ENCODE measurements around the gene MAPKAPK5.
"Not testable (repeated sequence)": the region's sequence is repeated elsewhere in the genome, so short reads cannot be mapped to it uniquely, and the experiment has no call there.

Gene MAPKAPK5, protein sequence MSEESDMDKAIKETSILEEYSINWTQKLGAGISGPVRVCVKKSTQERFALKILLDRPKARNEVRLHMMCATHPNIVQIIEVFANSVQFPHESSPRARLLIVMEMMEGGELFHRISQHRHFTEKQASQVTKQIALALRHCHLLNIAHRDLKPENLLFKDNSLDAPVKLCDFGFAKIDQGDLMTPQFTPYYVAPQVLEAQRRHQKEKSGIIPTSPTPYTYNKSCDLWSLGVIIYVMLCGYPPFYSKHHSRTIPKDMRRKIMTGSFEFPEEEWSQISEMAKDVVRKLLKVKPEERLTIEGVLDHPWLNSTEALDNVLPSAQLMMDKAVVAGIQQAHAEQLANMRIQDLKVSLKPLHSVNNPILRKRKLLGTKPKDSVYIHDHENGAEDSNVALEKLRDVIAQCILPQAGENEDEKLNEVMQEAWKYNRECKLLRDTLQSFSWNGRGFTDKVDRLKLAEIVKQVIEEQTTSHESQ

DNA sequence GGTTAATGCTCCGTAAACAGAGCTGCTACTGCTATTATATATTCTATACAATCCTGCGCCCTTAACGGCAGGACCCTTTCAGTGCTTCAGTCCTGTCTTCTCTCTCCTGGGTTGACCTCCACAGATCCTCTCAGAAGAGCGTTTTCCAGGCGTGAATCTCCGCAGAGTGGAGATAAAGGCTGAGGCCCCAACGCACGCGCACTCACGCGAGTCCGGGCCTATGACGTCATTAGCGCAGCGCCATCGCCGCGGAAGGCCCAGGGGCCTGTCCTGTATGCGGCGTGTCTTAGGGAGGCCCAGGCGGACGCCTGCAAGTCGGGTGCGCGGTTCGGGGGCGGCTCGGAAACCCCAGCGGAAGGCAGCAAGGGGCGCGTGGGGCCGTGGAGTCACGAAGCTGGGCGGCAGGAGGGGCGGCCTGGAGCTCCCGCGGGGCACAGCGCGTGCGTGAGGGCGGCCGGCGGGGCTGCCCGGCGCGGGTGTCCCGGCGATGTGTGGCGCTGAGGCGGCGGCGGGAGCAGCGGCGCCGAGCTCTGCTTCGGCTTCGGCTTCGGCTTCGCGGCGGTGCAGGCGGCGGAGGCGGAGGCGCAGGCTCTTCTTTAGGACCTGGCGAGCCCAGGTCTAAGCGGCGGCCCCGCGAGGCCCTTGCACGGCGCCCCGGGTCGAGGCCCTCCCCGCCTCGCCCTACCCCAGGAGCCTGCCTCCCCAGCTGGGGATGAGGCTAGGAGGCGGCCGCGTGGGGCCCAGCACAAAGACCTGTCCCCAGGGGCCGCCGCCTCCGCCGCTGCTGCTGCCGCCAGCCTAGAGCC lies at the start of gene MAPKAPK5:
Gene MAPKAPK5 (plus strand): TSS at position 479 of the 806 bp plus-strand sequence. CDS start 506 bp downstream, outside the sequence.
- intact Hi-C loops (cut with DNase I) = loop anchor here (5.0 to 10.0 kb wide), 2 partner anchors 155 to 173 kb away; partner anchors contain the start of genes ACAD10, BRAP, ERP29 and TMEM116
- DNase-seq = peak; percentile 76 to 95 (median 89)

DNA sequence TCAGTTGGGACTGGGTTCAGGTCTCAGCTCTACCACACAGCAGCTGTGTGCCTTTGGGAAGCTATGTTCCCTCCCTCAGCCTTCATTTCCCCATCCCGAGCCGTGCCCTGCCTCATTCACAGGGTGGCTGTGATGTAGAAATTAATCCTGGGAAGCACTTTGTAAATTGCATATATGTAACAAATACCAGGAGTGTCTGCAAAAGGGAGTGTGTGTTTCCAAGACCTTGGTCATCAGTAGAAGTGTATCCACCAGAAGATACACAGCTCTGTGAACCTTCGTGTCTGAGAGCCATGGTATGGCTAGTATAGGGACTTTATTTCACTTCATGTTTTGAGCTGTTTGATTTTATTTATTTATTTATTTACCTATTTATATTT lies 49.2 kb upstream of the MAPKAPK5 start:
- no peak for DNase-seq

DNA sequence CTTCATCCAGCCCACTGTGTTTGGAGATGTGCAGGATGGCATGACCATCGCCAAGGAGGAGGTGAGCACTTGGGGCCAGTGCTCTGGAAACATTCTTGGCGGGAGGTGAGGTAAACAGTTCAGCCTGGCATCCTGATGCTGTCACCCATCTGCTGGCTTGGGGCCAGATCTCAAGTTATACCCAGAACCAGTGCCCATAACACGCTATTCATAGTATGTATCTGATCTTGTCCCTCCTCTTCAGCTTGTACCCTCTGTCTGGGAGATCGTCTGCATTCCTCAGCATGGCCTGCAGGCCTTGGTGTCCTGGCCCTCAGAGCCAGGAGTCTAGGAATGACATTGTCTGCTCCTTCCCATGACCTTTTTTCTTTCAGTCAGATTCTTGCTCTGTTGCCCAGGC lies 43.8 kb upstream of the MAPKAPK5 start:
- intact Hi-C loops (cut with DNase I) = no loop called here
- no peak for DNase-seq

More for the DNA sequence above, 49.2 kb upstream of the MAPKAPK5 start:
- intact Hi-C loops (cut with DNase I) = no loop called here

DNA sequence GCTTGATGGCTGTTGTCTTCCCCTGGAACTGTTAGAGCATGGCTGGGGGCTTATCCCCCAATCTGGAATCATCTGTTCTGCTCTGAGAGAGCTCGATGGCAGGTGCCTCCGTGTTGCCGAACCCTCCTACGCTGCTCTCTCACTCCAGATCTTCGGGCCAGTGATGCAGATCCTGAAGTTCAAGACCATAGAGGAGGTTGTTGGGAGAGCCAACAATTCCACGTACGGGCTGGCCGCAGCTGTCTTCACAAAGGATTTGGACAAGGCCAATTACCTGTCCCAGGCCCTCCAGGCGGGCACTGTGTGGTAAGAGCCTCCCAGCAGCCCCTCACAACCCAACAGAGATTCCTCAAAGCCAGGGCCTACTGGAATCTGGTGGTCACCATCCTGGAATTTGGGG lies 42.3 kb upstream of the MAPKAPK5 start:
- DNase-seq = no peak
- intact Hi-C loops (cut with DNase I) = no loop called here

DNA sequence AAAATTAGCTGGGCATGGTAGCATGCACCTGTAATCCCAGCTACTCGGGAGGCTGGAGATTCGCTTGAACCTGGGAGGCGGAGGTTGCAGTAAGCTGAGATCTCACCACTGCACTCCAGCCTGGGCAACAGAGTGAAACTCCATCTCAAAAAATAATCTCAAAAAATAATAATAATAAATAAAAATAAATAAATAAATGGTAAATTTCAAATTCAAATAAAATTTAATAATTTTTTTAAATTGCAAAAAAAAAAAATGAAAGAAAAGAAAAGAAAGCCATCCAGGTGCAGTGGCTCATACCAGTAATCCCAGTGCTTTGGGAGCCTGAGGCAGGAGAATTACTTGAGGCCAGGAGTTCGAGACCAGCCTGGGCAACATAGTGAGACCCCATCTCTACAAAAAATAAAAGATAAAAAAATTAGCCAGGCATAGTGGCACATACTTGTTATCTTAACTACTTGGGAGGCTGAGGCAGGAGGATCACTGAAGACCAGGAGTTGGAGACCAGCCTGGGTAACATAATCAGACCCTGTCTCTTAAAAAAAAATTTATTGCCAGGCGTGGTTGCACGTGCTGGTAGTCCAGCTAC lies 38.9 kb upstream of the MAPKAPK5 start:
- no peak for DNase-seq
- intact Hi-C loops (cut with DNase I) = no loop called here

DNA sequence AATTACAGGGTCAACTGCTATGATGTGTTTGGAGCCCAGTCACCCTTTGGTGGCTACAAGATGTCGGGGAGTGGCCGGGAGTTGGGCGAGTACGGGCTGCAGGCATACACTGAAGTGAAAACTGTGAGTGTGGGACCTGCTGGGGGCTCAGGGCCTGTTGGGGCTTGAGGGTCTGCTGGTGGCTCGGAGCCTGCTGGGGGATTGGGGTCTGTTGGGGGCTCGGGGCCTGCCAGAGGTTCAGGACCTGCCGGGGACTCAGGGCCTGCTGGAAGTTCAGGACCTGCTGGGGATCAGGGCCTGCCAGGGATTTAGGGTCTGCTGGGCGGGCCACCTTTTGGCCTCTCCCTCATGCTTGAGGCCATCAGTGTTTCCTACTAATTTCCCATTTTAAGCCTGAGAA lies 38.2 kb upstream of the MAPKAPK5 start:
- intact Hi-C loops (cut with DNase I) = no loop called here
- no peak for DNase-seq

DNA sequence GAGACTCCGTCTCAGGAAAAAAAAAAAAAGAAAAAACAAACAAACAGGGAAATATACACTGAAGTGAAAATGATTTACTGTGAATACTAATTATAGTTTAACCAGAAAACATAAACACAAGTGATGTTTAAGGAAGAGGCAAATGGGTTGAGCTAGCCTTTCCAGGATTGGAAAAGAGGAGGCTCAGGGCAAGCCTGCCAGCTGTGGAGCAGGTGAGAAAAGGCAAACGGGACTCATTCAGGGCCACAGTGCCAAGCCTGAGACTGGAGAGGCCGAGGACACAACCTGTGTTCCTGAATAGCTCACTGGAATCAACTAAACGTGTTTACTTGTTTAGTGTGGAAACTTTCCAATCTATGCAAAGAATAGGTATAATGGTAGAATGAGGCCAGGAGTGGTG lies 35.7 kb upstream of the MAPKAPK5 start:
- intact Hi-C loops (cut with DNase I) = no loop called here
- DNase-seq = no peak

DNA sequence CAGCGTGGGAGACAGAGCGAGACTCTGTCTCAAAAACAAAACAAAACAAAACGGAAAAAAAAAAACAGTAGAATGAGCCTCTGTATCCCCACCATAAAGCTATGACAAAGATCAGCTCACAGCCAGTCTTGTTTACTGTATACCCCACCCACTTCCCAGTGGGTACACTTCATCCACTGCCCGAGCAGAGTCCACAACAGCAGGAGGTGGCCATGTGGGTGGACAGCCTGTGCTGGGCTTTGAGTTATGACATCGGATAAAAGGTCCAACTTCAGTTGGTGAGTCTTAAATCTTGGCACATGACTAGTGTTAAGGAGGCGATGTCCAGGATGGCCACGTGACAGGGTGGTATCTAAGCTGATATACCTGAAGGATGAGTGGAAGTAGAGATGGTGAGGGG lies 34.8 kb upstream of the MAPKAPK5 start:
- DNase-seq = no peak
- intact Hi-C loops (cut with DNase I) = no loop called here

DNA sequence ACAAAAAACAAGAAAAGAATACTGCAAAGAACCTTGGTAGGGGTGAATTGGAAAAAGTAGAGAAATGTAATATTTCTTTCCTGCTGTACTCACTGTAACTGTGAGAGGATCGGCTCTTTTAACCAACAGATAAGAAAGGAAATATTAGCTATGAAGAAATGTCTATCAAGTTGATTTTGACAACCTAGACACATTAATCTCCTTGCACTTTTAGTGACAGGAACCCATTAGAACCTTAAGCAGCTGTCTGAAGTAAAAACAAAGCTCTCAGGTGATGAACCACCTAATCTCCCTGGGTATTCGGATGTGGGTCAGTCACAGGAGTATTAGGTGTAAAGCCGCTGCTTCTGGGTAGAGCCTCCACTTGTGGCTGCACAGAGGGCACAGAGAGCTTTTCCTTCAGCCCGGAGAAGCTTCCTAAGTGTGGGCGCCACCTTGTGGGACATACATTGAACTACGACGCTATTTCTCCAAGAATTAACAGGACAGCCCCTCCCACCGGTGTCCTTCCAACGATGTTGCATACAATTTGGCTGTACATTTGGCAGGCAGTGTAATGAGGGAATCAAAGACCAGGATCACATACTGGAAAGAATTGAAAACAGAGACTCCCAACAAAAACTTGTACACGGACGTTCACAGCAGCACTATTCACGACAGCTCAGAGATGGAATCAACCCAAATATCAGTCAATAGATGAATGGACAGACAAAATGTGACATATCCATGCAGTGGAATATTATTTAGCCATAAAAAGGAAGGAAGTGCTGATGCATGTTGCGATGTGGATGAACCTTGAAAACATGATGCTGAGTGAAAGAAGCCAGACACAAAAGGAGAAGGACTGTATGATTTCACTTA lies 28.9 kb upstream of the MAPKAPK5 start:
- peak; percentile 47 to 90 (median 76) for DNase-seq
- intact Hi-C loops (cut with DNase I) = loop anchor here (10.0 kb wide), 1 partner anchor 58 kb away; no protein-coding TSS in a partner anchor

DNA sequence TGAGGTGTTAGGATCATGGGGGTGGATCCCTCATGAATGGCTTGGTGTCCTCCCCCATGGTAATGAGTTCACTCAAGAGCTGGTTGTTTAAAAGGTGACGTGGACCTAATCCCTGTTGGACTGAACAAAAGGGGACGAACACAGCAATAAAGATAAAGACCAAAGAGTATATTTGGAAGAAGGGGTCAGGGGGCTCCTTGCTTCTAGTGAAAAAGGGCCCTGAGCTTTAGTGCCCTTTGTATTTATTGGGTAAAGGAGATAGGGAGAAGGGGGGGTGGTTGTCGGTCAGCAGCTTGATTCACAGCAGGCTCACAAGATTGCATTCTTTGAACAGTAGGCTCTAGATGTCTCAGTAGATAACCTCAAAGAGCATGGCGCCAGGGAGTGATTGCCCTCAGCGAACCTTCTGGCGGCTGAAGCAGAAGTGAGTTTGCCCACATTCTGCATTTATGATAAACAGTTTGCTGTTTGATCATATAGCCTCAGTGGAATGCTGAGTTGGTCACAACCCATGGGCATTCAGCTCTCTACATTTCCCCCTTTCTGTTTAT lies 25.9 kb upstream of the MAPKAPK5 start:
- intact Hi-C loops (cut with DNase I) = loop anchor here (10.0 kb wide), 1 partner anchor 61 kb away; no protein-coding TSS in a partner anchor
- DNase-seq = no peak

DNA sequence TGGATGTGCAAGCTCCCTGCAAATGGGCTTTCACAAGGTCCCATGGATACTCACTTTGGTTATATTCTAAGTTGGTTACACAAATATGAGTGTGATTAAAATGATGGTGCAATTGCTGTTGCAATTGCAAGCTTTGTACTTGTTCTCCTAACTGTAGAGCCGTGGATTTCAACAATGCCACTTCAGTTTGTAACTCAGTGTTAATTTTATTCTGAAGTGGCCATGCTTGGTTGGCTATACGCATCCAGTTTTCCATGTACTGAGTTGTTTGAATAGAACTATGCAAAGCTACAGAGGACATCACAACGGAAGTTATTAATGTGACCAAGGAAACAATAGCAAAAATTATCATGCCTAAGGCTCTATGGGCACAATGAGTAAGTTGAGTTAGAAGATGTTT lies 25.1 kb upstream of the MAPKAPK5 start:
- DNase-seq = not testable (repeated sequence)
- intact Hi-C loops (cut with DNase I) = loop anchor here (10.0 kb wide), 1 partner anchor 62 kb away; no protein-coding TSS in a partner anchor

DNA sequence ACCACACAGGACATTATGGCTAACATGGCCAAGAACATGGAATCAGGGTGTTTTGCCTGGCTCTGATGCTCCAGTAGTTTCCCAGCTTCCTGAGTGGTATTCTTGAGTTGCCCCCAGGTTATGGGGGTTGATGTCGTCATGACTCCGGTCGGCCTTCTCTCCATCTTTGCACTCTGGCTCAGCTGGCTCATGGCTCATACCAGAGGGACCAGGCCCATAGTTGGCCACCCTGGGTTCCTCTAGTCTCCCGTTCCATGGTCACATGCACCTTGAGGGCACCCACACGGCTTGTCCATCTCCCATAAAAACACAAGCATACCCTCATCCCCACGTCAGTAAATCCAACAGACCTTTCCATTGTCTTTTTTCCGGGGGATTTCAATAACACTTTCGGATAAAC lies 23.7 kb upstream of the MAPKAPK5 start:
- DNase-seq = no peak
- intact Hi-C loops (cut with DNase I) = loop anchor here (10.0 kb wide), 1 partner anchor 64 kb away; no protein-coding TSS in a partner anchor

DNA sequence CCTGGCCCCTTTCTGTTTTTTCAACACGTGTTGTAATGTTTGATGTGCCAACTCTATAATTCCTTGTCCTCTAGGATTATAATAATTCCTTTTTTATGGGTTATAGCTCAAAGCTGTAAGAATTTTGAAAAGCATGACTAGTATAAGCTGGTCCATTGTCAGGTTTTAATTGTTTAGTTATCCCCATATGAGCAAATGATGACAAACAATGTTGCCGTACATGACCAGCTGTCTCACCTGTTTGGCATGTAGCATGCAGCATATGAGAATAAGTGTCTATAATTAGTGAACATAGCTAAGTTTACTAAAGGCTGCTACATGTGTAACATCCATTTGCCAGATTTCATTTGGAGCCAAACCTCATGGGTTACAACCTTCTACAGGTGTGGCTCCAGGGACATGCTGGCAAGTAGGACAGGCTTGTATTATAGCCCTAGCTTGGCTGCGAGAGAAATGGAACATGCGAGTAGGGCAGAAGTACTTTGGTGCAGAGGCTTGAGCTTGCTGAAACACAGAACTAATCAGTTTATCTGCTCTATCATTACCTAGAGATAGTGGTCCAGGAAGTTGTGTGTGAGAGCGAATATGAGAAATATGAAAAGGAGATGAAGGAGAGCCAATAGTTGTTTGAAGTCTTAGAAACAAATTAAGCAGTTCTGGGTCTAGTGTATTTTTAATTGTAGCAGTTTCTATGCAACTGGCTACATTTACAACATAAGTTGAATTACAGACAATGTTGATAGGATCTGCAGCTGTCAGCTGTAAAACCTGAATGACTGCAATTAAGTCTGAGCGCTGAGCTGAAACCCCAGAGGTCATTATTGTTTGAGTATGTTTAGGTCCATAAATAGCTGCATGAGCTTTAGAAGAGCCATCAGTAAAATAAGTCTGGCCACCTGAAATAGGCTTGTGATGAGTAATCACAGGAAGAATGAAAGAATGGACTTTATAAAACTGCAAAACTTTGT lies 22.6 kb upstream of the MAPKAPK5 start:
- DNase-seq = no peak
- intact Hi-C loops (cut with DNase I) = loop anchor here (10.0 kb wide), 1 partner anchor 65 kb away; no protein-coding TSS in a partner anchor

DNA sequence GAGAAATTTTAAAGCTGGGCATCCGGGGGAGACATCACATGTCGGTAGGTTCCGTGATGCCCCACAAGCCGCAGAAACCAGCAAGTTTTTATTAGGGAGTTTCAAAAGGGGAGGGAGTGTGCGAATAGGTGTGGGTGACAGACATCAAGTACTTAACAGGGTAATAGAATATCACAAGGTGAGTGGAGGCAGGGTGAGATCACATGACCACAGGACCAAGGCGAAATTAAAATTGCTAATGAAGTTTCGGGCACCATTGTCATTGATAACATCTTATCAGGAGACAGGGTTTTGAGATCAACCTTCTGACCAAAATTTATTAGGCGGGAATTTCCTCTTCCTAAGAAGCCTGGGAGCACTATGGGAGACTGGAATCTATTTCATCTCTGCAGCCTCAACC lies 21.2 kb upstream of the MAPKAPK5 start:
- DNase-seq; intact Hi-C loops (cut with DNase I): not testable (repeated sequence)

DNA sequence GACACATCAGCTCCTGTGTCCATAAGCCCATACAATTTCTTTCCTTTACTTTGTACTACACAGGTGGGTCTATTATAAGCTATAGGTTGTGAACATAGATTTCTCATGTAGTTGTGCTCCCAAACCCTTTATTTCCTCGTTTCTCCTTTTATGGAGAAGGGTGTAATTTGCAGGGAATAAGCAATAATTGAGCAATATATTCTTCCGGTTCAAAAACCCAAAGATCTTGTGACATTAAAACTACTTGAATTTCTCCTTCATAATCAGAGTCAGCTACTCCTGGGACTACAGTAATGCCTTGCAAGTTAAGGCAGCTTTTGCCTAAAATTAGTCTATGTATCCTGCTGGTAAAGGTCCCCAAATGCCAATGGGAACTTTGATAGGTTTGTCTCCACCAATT lies 19.1 kb upstream of the MAPKAPK5 start:
- intact Hi-C loops (cut with DNase I) = no loop called here
- no peak for DNase-seq

DNA sequence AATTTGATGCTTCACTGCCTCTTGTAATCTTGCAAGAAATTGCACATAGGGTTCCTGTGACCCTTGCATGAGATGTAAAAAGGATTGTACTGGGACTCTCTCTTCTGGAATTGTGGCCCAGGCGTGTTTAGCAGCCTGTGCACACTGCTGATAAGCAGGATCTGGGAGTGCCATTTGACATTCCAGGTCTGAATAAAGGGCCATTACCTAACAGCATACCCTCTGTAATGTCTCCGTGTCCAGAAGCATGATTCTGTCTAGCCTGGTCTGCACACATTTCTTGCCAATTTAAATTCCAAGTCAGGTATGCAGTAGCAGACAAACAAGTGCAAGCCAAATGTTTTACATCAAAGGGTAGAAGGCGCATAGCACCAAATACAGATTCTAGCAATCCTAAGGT lies 18.1 kb upstream of the MAPKAPK5 start:
- intact Hi-C loops (cut with DNase I) = no loop called here
- peak in 1 of 42 donors; percentile 0 for DNase-seq

DNA sequence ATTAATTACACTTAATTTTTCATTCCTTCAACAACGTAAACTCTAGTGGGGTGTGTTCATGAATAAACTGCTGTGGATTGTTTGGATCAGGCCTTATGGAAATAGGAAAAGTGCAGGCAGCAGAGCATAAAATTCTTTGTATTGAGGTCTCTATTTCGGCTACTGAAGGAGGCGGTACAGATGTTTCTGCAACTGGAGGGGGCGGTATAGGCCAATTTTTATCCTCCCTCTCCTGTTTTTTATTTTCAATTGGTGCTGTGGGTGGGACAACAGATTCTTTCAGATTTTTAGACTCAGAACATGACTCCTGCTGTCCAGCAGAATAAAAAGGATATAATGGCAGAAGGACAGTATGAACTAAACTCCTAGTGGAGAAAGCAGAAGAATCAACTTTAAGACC lies 17.7 kb upstream of the MAPKAPK5 start:
- intact Hi-C loops (cut with DNase I); DNase-seq: not testable (repeated sequence)
